H54 (cell line): Measurements from ENCODE around the gene AP4M1.
"Not testable (repeated sequence)": the region's sequence is repeated elsewhere in the genome, so short reads cannot be mapped to it uniquely, and the experiment has no call there.

ENCODE experiments used
- DNase-seq: peaks from one replicate; pipeline ENCODE4 v3.0.0; 2011; ENCODE audit warnings: low spot score, mixed read lengths; ENCODE audit not compliant: insufficient read length
- FAIRE-seq: peaks from 3 replicates; lab custom pipeline; 2011; peaks lifted over from hg19 to GRCh38; lab: Jason Lieb, UNC
- POLR2A ChIP-seq: IDR thresholded peaks from 2 replicates; pipeline ENCODE4 v1.6.1; 2011; ENCODE audit warnings: low read depth, mild to moderate bottlenecking, low read length

The AP4M1 gene

DNA sequence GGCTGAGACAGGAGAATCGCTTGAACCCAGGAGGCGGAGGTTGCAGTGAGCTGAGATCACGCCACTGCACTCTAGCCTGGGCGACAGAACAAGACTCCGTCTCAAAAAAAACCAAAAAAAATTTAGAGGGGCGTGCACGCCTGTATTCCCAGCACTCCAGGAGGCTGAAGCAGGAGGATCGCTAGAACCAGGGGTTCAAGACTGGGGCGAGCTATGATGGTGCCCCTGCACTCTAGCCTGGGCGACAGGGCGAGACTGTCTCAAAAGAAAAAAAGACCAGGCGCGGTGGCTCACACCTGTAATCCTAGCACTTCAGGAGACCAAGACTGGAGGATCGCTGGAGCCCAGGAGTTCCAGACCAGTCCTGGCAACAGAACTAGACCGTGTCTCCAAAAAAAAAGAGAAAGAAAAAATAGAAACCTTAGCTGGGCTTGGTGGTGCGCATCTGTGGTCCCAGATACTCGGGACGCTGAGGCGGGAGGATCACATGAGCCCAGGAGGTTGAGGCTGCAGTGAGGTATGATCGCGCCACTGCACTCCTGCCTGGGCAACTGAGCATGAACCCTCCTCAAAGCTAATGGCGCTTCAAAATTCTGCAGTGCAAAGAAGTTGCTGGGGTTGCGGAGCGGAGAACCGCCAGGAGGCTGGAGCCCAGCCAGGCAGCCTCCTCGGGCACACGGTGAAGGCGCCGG, 24.9 kb downstream of the AP4M1 start:
- TF ChIP-seq POLR2A = no peak
- DNase-seq (no peak), FAIRE-seq (no peak)

DNA sequence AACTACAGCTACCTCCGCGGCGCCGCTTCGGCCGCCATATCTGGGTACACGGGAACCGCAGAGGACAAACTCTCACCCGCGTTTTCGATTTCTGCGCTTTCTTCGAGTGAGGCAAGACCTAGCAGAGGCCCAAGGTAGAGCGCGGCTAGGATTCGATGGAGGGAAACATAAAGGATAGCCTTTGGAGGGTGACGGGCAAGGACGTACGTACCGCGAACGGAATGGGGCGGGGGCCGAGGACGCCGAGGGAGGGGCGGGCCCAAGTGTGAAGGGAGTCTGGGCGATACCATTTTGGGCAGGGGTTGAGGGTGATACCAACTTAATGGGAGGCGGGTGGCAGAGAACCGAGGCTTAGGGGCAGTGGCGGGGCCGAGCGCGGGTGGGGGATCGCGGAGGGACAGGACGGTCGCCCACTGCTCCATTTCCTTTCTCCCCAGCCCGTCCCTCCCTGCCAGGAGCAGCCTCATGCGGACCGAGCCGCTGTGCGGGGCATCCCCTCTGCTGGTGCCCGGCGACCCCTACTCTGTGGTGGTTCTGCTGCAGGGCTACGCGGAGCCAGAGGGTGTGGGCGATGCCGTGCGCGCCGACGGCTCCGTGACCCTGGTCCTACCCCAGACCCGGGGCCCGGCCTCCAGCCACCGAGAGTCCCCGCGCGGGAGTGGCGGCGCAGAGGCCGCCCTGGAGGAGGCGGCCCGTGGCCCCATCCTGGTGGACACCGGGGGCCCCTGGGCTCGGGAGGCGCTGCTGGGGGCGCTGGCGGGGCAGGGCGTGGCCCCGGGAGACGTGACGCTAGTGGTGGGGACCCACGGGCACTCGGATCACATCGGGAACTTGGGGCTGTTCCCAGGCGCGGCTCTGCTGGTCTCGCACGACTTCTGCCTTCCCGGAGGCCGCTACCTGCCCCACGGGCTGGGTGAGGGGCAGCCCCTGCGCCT, 25.8 kb downstream of the AP4M1 start, which contains the start of gene MBLAC1:
TSS of gene MBLAC1 (plus strand) at position 37 of the 935 bp plus-strand sequence. CDS start at position 466, 429 bp downstream.
- DNase-seq (peak; percentile 78), FAIRE-seq (no peak)
- TF ChIP-seq POLR2A = peak; percentile 72

DNA sequence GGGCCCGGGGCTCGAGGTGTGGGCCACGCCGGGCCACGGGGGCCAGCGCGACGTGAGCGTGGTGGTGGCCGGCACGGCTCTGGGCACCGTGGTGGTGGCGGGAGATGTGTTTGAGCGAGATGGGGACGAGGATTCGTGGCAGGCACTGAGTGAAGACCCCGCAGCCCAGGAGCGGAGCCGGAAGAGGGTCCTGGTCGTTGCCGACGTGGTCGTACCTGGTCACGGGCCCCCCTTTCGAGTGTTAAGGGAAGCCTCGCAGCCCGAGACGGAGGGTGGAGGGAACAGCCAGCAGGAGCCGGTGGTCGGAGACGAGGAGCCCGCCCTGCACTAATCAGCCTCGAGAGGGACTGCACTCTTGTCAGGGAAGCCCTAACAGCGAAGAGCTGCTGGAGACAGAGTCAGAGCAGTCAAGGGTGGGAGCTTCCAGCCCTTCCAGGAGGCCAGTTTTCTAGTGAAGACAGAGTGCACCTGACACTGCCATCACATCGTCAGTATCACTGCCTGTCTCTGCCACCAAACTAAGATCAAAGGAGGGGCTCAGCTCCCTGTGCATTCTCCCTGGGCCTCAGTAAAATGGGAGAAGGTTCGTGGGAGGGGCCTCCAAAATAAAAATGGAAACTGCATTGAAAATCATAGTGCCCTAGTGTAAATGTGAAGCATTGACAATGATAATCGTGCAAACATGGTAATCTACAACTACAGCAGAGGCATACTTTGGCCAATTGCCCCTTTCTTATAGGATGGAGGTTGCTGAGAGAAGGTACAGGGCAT, 26.6 kb downstream of the AP4M1 start:
- no peak for DNase-seq
- no peak for FAIRE-seq
- TF ChIP-seq POLR2A = no peak

DNA sequence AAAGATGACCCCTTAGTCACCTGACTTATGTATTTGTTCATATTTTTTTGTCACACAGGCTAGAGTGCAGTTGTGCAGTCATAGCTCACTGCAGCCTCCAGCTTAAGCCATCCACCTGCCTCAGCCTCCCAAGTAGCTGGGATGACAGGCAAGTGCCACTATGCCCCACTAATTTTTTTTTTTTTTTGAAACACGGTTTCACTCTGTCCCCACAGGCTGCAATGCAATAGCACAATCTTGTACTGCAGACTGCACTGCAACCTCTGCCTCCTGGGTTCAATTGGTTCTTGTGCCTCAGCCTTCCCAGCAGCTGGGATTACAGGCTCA, 27.2 kb downstream of the AP4M1 start:
- TF ChIP-seq POLR2A = no peak
- FAIRE-seq (no peak), DNase-seq (no peak)

DNA sequence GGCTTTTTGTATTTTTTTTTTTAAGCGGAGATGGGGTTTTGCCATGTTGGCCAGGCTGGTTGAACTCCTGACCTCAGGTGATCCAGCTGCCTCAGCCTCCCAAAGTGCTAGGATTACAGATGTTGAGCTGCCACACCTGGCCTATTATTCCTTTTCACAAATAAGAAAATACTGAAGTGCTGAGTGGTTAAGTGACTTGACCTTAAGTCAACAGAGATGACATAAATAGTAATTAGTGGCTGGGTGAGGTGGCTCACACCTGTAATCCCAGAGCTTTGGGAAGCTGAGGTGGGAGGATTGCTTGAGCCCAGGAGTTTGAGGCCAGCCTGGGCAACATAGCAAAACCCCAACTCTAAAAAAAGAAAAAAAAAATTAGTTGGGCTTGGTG, 28.8 kb downstream of the AP4M1 start:
- not testable (repeated sequence) for FAIRE-seq, DNase-seq

DNA sequence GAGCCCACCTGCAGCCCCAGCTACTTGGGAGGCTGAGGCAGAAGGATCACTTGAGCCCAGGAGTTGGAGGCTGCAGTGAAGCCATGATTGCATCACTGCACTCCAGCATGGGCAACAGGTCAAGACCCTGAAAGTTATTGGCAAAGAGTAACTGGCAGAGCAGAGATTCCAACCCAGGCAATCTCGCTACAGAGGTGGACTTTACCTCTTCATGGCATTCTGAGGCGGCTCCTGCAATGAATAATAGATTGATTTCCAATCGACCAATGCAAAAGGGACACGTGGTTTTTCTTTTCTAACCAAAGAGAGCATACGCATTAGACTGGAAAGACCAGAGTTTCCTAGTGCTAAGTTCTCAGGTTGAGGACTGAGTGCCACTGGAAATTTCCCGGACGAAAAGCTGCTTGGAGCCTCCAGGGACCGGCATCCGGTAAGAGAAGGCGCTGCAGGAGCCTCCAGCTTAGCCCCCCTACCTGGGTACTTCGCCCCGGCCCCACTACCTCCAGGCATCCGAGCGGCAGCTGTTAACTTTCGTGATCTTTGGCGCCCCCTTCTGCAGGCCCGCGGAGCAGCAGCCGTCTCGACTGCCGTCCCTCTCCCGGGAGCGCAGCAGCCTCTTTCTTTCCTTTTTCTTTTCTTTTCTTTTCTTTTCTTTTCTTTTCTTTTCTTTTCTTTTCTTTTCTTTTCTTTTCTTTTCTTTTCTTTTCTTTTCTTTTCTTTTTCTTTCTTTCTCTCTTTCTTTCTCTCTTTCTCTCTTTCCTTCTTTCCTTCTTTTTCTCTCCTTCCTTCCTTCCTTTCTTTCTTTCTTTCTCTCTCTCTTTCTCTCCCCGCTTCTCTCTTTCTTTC, 29.4 kb downstream of the AP4M1 start:
- FAIRE-seq = no peak
- DNase-seq = peak; percentile 72

DNA sequence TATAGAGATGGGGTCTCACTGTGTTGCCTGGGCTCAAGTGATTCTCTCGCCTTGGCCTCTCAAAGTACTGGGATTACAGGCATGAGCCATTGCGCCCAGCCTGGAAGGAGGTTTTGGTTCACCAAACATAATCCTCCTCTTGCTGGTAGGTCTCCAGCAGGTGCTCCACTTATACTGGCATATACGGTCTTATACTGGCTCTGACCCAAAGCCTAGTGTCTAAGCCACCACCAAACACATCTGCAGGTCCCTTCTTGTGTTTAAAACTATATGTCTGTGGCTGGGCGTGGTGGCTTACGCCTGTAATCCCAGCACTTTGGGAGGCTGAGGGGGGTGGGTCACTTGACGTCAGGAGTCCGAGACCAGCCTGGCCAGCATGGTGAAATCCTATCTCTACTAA, 30.7 kb downstream of the AP4M1 start:
- no peak for TF ChIP-seq POLR2A
- no peak for FAIRE-seq
- no peak for DNase-seq

More for the DNA sequence above, 29.4 kb downstream of the AP4M1 start:
- no peak for TF ChIP-seq POLR2A

DNA sequence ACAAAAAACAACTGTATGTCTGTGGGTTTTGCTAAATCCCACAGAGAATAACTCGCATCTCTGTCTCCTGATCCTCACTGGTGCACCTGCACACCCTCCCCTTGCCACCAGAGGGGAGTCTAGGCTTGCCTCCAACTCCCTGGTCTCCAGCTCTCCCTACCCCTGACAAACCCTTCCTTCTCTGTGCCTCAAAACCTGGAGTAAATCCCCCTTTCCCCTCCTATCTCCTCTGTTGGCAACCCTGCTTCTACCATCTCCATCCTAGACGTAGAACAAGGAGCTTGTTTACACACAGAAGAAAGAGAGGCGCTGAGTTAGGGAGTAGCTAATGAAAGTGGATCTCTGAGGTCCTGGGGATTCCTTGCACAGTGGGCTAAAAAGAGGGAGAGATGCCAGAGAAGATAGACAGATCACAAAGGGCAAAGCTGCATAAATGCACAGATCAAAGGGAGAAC, 31.3 kb downstream of the AP4M1 start:
- no peak for TF ChIP-seq POLR2A
- FAIRE-seq = no peak
- DNase-seq = peak; percentile 66

DNA sequence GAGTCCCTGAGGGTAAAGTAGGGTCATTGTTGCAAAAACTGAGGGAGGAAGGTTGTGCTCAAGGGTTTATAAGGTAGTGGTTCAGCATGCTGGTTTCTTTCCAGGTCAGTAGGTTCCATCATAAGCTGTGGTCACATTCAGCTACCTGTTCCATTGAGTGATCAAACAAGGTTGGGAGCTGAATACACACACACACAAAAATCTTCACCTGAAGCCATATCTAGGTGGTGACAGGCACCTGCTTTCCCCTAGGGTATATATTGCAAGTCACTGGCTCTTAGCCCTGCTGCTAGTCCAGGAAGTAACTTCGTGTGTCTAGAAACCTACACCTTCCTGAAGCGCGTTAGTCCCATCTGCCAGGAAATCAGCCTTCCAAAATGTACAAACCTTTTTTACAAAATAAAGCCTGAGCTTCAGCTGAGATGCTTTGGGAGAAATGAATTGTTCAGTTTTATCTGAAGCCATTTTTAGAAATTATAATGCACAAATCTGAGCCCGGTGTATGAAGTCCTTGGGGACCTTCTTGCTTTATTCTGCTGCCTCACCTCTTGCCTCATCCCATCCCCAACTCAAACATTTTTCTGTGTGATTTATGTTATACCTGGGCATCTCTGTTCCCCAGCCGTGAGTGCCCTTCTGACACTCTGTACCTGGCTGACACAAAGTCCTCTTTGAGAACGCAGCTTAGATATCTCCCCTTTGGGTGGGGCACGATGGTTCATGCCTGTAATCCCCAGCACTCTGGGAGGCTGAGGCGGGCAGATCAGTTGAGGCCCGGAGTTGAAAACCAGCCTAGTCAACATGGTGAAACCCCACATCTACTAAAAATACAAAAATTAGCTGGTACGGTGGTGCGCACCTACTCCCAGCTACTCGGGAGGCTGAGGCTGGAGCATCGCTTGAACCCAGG, 36.7 kb downstream of the AP4M1 start:
- TF ChIP-seq POLR2A = no peak
- DNase-seq (no peak), FAIRE-seq (no peak)

DNA sequence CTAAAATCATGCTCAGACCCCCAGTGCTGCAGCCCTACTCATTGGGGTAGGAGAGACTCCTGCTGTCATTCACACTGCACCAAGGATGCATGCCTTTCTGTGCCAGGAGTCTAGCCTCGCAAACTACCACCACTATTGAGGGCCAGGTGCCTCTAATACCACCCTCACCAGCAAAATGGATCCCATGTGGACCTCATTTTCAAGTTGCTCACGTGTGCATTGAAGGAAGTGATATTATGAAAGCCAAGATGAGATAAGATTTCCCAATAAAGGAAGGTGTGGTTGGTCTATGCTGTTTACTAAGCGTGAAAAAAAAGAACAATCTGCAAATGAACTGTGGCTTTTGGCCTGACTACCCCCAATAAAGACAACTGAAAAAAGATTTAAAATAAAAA, 40.1 kb downstream of the AP4M1 start:
- no peak for DNase-seq
- TF ChIP-seq POLR2A = no peak
- no peak for FAIRE-seq

DNA sequence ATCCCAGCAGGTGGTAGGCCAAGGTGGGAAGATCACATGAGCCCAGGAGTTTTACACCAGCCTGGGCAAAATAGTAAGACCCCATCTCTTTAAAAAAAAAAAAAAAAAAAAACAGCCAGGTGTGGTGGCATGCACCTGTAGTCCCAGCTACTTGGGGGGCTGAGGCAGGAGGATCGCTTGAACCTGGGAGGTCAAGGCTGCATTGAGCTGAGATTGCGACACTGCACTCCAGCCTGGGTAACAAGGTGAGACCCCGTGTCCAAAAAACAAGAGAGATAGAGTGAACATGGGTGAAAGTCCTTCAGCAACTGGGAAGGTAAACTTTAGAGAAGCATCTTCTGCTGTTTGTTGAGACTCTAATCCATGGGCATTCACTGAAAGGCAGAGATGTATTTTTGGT, 41.0 kb downstream of the AP4M1 start:
- DNase-seq (no peak), FAIRE-seq (no peak)
- no peak for TF ChIP-seq POLR2A

DNA sequence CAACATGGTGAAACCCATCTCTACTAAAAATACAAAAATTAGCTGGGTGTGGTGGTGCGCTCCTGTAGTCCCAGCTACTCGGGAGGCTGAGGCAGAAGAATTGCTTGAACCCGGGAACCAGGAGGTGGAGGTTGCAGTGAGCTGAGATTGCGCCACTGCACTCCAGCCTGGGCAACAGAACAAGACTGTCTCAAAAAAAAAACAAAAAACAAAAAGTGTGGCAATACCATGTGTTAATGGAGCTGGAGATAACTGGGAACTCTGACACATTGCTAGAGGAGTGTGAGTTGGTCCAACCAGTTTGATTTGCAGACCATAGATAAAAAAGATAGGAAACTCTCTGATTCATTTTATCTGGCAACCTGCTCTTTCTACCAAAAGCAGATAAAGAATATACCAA, 44.9 kb downstream of the AP4M1 start:
- not testable (repeated sequence) for DNase-seq, FAIRE-seq
